HG02623 (cell line): ENCODE data around the gene KIF13A.
"Not testable (repeated sequence)": the region's sequence is repeated elsewhere in the genome, so short reads cannot be mapped to it uniquely, and the experiment has no call there.

Source experiments
- ATAC-seq: cut with Tn5 transposase; IDR thresholded peaks from one replicate; pipeline ENCODE4 v1.9.1; 2021; ENCODE audit warnings: moderate library complexity; ENCODE audit not compliant: unreplicated experiment

The KIF13A gene

DNA sequence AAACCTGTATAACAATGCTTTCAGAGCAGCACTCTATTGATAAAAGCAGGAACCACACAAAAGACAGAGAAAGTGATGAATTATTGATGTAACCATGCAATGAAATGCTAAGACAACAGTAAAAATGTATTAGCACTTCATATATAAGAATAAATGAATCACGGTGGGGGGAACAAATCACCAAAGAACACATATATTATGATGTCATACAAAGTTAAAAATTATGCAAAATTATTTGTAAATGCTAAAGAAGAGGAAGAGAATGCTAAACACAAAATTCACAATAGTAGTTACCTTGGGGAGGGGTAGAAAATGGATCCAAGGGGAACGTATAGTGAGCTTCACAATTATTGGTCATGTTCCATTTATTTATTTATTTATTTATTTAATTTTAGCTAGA, 133.9 kb downstream of the KIF13A start:
- no peak for ATAC-seq

DNA sequence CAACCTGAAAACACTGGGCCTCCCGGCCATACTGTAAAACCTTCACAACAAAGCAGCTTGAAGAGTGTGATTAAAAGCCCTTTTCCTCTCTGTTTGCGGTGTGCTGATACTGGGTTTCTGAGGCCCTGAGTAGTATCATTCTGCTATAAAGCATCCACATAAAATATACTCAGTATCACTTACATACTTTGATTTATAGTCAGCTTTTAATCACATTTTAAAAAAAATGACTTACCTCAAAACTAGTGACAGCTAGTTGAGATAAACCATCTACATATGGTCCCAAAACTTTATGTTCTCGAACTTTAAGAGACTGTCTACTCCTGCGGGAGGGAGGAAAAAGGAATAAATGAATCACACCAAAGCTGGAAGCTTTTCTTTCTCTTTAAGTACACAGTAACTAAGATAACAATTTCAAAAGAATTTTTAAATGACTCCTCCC, 135.7 kb downstream of the KIF13A start:
- no peak for ATAC-seq

DNA sequence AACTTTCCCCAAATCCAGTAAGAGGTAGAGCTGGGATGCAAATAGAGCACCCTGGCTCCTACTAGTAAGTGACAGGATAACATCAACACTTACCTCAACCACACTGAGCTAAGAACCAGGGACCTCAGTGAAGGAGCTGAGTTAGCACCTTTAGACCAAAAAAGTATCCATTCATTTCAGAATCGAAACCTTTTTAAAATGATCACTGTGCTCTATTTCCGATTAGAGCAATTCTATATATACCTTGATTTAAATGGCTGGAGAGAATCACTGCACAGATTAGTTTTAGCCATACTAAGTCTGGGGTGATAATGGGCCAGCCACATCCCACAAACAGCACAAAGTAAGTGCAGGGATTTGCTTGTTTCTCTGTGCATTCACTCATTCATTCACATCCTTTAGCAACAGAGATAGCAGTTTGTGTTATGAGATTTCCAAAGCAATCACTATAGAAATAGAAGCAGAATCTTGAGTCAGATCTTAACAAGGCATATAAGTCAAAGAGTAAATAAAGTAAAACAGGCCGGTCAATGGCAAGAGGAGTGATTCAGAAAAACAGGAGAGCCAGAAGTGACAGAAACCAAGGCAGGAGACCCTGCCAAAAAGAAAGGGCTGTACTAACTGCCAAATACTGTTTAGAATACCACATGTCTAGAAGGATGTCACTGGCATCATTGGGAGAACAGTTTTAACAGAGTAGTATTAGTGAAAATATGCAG, 136.3 kb downstream of the KIF13A start:
- ATAC-seq = no peak

DNA sequence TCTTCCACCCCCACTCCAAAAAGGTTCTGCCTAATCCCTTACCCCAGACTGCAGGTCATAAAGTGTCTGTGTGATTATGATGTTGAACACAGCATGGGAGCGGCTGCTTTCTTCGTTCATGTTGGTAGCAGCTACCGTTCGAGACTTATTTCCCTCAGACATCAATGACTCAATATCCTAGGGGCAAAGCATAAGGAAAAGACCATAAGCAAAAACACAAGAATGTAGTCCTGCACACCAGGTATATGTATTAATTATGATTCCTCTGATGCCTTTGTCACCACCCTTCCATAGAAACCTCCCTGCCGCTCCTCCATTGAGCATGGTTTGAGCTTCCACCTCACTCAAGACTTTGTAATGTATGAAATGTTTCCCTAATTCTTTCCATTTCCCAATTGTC, 137.2 kb downstream of the KIF13A start:
- ATAC-seq = no peak

DNA sequence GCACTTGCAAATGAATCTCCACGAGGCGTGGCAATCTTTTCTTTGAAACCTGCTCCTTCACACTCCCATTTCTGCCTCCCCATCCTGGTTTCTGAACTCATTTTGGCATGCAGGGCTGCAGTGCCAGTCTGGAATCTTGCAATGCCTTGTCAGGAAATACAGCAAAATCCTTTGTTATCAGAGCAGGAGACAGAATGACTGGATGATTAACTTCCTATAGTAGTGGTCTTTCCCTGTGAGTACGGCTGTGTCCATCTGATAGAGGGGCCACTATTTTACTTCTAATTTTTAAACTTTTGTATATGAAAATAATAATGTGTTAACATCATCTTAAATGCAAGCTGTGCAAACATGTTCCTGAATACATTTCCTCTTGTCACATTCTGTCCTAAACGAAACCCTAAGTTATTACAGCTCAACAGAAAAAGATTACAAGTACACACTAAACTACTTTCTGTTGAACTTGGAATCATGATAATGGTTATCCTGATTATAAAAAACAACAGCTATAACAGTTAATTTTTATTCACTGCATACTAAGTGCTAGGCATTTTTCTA, 140.2 kb downstream of the KIF13A start:
- ATAC-seq = no peak

DNA sequence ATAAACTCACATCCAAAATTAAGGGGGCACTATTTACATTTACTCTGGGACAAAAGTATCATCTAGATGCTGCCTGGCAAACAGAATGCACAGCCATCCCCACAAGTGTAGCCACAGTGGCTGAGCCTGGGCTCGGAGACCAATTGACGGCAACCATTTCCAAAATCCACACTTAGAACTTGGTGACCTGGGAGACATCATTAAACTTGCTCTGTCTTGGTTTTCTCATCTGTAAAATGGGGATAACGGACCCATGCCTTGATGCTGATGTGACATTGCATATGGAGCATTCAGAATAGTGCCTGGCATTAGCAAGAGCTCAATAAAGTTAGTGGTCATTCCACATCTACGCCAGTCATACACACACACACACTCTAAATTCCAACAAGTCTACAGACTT, 140.7 kb downstream of the KIF13A start:
- no peak for ATAC-seq

DNA sequence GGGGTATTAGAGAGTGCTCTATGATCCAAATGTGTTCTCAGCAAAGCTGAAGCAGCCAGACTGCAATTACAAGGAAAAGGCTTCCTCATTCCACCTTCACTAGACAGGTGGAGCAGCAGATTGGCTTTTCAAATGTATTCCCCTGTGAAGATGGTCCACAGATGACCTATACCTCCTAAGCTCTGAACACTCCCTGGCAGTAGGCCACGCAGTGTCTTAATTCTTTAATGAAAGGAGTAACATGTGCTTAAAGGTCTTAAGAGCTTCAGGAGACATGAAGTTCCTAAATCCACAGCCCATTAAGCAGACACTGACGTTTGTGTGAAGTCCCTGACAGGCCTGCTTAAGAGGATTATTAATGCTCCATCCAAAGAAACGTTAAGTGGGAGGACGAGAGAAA, 141.8 kb downstream of the KIF13A start:
- ATAC-seq = no peak

DNA sequence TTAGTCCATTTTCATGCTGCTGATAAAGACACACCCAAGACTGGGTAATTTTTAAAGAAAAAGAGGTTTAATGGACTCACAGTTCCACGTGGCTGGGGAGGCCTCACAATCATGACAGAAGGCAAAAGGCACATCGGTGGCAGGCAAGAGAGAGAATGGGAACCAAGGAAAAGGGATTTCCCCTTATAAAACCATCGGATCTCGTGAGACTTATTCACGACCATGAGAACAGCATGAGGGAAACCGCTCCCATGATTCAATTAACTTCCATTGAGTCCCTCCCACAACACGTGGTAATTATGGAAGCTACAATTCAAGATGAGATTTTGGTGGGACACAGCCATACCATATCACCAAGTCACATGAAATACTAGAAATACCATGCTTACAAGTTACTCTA, 142.5 kb downstream of the KIF13A start:
- ATAC-seq = not testable (repeated sequence)

DNA sequence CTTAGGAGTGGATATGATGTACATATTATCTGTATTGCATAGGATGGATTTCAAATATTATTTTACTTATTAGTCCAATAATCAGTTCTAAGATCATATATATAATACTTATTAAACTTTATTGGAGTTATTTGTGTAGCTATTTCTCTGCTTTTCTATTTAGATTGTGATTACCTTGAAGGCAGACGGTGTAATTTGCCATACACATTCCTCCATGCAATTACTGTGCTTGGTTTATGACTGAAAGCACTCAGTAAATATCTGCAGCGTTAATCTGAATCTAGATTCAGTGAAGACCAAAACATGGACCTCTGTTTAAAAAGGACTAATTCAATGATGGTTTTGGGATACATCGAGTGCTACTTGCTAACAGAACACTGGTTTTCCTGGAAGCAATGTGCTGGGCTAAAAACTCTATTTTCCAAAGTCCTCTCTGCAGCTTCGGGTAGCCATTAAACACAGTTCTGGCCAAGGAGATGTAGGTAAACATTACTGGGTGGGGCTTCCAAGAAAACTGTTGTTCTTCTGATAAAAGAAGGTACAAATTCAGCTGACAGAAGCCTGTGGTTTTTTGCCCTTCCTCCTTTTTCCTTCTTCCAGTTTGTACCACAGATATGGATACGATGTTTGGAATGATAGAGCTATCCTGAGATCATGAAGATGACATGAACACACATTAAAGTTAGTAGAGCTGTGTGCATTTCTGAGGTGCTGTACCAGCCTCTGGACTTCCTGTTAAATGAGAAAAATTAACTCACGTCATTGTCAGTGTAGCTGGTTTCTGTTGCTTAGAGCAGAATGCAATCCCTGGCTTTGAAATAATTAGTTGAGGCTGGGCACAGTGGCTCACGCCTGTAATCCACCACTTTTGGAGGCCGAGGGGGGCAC, 144.3 kb downstream of the KIF13A start:
- no peak for ATAC-seq

DNA sequence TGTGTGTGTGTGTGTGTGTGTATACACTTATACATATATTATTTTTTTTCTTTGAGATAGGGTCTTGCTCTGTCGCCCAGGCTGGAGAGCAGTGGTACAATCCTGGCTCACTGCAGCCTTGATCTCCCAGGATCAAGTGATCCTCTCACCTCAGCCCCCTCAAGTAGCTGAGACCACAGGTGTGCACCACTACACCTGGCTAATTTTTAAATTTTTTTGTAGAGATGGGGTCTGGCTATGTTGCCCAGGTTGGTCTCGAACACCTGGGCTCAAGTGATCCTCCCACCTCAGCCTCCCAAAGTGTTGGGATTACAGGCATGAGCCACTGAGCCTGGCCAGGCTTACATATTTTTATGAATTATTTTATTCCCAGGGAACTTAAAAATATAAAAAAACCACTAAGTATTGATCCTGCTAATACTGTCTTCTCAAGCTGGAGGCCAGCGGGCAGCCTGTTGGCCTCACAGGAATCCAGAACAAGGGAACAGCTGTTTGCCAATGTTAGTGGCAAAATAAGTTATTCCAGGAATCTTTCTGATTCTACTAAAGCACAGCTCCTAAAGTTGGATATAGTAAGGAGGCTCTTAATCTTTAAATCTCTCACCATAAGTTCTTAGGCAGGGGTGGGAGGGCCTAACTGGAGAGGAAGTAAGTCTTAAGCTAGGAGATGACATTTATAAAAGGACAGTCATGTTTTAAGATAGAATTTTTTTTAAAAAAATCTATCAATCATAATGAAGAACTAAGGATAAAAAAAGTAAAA, 145.2 kb downstream of the KIF13A start:
- ATAC-seq = no peak

DNA sequence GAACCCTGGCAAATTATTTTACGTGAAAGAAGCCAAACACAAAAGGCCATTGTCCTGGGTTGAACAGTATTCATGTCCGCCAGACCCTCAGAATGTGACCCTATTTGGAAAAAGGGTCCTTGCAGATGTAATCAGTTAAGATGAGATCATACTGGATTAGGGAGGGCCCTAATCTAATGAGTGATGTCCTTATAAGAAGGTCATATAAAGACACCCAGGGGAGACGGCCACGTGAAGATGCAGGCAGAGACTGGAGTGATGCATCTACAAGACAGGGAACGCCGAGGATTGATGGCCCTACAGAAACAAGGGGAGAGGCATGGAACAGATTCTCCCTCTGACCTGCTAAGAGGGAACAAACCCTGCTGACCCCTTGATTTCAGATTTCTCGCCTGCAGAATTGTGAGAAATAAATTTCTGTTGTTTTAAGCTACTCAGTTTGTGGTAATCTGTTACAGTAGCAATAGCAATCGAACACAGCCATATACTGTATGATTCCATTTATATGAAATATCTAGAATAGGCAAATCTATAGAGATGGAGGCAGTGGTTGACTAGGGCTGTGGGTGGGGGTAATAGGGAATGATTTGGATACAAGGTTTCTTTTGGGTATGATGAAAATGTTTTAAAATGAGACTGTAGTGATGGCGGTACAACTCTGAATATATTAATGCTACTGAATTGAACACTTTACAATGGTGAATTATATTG, 147.8 kb downstream of the KIF13A start:
- no peak for ATAC-seq

DNA sequence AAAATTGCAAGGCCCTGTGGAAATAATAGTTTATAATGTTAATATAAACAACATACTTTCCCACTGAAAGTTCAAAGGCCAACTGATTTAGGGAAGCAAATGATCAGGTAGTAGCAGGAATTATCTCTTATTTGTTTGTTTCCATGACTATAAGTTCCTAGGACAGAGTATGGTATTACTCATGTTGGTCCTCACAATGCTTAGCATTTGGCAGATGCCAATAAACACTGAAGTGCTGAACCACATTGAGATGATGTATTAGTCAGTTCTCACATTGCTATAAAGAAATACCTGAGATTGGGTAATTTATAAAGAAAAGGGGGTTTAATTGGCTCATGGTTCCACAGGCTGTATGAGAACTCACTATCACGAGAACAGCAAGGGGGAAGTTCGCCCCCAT, 151.1 kb downstream of the KIF13A start:
- ATAC-seq = no peak

DNA sequence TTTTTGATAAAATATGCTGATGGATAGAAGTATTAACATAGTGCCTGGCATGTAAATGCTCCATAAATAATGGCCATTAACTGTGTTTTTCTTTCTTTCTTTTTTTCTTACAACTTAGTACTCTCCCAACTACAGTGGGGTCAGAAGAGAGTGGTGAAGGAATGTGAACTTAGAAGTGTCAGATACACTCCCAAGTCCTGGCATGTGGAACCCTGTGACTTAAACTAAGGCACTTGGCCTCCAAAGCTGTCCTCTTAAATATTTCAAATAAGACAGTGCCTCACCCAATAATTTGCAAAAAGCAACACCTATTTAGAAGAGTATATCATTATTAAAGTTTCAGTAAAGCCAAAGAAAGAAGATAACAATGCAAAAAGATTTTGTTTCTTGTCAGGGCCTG, 151.7 kb downstream of the KIF13A start:
- no peak for ATAC-seq

DNA sequence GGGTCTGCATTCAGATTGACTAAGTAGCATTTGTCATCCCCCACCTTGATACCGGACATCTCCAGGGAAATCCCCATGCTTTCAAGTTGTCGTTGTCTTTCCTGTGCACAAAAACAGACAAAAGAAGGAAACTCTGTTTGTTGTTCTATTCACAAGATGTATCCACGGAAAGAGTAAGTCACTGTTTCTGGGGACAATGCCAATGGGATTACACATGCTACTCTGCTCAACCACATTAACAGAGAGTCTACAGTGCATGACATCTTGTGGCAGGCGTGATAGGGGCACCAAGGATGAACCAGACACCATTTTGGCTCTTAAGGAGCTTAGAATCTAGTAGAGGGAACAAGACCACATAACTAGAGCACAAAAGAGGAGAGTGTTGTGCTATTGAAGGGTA, 156.3 kb downstream of the KIF13A start:
- ATAC-seq = no peak

DNA sequence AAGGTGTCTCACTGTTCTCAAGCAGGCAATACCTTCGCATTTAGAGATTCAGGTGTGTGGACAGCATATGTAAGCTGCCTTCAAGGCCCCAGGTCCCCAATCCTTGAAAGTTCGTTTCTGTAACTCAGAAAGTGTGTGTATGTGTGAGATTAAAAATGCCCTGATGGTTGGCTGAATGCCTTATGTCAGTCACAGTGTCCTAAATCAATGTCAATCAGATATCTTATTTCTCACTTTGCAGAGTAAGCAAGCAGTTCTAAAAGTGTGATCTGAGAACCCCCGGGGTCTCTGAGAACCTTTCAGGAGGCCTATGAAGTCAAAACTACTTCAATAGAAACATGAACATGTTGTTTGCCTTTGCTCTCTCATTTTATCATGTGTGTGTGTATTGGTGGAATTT, 157.5 kb downstream of the KIF13A start:
- ATAC-seq = no peak

DNA sequence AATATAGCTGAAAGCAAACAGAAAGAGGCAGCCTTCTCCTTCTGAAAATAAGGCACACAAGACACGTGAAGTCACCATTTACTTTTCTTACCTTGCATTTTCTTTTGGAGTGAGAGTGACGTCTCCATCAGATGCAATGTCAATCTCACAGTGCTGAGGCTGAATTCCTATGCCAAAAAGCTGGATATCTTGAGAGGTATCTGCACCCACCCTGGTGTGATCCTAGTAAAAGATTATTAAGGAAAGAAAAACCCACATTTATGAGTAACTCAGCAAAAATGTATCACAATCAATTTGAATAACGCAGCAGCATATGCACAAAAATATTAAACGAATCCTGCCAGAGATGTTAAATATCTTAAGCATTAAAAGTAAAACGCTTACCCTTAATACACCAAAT, 159.3 kb downstream of the KIF13A start:
- ATAC-seq = no peak

DNA sequence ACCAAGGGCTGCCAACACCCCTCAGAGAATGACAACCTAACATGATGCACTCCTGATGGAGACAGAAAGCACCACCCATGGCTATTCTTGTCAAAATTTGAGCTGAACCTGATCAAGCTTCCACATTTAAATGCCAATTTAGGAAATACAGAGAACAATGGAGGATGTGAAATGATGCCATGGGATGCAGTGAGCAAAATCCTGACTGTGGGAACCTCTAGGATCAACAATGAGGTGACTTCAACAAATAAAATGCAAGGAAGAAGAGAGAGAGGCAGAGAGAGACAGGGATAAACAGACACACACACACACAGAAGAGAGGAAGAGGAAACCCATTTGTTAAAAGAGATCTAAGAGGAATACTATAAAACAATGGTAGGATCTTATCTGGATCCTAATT, 161.1 kb downstream of the KIF13A start:
- no peak for ATAC-seq

DNA sequence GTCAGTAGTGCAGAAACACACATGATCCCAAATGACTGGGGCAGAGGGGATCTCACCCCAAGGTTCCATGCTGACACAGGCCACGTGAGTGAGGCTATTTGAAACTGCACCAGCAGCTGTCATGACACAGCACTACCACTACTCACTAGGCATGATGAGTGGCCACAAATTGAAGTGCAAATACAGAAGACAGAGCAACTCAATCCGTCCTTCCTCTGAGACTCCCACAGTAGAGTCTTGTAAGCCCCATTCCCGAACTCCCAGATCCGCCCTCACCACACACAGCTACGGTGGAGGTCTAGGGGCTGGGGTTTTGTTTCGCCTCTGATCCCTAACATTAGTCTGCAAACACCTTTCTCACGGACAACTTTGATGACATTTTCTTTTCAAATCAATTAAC, 167.4 kb downstream of the KIF13A start:
- no peak for ATAC-seq

DNA sequence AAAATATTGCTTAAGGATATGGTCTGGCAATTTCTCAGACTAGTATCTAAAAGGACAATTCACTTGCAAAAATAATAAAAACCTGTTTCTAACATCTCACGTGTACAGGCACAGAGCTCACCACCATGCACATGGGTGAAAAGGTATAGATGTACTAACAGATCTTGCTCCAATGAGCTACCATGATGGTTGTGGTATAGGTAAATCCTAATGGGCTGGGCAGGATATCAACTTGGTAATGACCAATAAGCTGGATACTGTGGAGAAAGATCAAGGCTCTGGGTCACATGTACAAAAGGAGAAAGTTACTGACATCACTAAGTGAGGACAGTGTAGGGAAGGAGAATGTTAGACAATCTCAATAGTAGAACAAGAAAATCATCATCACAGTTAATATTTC, 169.7 kb downstream of the KIF13A start:
- ATAC-seq = no peak

DNA sequence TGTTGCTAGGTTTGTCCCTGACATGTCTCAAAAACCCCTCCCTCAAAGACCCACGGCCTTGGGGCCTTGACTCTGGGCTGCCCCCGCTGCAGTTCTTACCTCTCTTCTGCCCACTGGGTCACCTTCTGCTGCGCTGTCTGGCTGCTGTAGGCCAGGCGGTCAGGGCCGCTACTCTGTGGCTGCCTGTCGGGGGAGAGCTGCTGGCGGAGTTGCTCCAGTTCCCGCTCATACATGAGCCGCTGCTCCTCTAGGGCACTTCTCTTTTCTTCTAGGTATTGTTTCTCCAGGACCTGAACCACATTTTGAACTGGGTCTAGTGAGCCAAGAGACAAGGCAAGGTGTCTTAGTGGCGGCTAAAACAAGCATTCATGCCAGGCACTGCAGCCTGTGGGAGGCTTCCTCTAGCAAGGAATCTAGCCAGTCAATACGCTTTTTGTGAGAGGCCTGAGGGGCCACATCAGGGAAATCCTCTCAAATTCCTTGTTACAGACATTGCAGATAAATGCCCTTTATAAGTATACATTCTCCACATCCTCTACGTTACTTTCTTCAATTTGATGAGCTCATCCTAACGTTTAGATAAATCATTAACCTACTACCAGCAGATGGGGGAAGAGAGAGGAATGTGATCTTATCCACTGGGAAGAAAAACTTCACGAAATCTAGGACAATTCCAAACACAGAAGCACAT, 170.4 kb downstream of the KIF13A start:
- no peak for ATAC-seq
